HG02884 (cell line): ENCODE measurements around the gene APCDD1L.
"Not testable (repeated sequence)": the region's sequence is repeated elsewhere in the genome, so short reads cannot be mapped to it uniquely, and the experiment has no call there.

Experiments
- ATAC-seq: cut with Tn5 transposase; IDR thresholded peaks from one replicate; pipeline ENCODE4 v1.9.1; 2021; ENCODE audit warnings: mild to moderate bottlenecking, moderate library complexity; ENCODE audit not compliant: unreplicated experiment

Gene APCDD1L

GRCh38 chr20:58545565-58546415, 30.6 kb upstream of the APCDD1L start:
- no peak for ATAC-seq

- no peak for ATAC-seq
Observed at GRCh38 chr20:58544891-58545290, 29.7 kb upstream of the APCDD1L start.

DNA sequence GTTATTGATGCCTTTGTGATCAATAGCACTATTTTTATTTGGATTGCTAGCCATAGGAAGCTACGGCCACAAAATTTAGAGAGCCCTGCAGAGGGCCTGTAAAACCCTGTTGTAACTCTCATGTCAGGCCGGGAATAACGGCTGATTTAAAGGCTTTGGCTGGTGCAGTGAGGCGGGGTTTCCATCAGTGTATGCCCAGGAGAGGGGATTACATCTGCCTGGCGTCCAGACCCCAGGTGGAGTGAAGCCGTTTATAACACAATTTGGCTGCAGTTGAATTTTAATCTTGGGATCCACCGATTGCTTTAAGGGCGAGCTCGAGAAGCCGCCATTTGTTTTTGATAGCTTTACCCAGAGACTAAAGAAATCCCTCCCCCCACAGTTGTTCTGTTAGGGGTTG, 29.1 kb upstream of the APCDD1L start:
- no peak for ATAC-seq

- no peak for ATAC-seq
Observed at GRCh38 chr20:58543274-58543673, 28.1 kb upstream of the APCDD1L start.

GRCh38 chr20:58542411-58543095, 27.4 kb upstream of the APCDD1L start:
- no peak for ATAC-seq

- ATAC-seq = not testable (repeated sequence)
Observed at GRCh38 chr20:58542034-58542410, 26.8 kb upstream of the APCDD1L start.

DNA sequence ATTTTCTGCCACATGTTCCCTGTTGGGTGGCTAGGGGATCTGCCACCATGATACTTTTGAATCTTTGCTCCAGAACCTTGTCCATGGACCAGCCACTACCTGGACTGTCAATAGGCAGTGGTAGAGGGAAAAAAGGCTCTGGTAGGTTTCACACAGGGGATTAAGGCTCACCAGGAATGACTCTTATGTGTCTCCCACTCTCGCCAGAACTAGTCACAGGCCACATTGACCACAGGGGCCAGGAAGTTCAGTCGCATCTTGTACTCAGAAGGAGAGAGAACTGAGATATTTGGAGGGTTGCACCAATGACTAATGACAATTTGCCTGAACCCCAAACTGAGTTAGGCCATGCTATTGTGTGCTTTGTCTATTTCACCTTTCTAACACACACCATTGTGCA, 23.6 kb upstream of the APCDD1L start:
- no peak for ATAC-seq

- ATAC-seq = no peak
Observed at GRCh38 chr20:58537831-58538230, 22.6 kb upstream of the APCDD1L start.

- ATAC-seq = no peak
Observed at GRCh38 chr20:58536289-58536688, 21.1 kb upstream of the APCDD1L start.

DNA sequence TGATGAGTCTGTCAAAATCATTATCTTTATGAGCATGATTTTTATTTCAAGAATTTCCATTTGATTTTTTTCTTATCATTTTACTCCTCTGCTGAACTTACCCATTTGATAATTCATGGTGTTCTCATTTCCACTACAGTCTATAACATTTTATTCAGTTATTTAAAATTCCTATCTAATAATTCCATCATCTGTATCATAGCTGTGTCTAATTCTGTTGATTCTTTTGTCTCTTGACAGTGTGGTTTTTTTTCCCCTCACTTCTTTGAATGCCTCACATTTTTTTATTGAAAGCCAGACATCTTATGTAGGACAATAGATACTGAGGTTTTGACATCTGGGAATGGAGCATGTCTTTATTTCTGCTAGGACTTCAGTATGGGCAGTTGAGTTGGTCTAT, 16.5 kb upstream of the APCDD1L start:
- ATAC-seq = no peak

- ATAC-seq = no peak
Observed at GRCh38 chr20:58531063-58531462, 15.9 kb upstream of the APCDD1L start.

GRCh38 chr20:58528412-58528811, 13.2 kb upstream of the APCDD1L start:
- ATAC-seq = no peak

- no peak for ATAC-seq
Observed at GRCh38 chr20:58526411-58526810, 11.2 kb upstream of the APCDD1L start.

- no peak for ATAC-seq
Observed at GRCh38 chr20:58524814-58525213, 9.6 kb upstream of the APCDD1L start.

DNA sequence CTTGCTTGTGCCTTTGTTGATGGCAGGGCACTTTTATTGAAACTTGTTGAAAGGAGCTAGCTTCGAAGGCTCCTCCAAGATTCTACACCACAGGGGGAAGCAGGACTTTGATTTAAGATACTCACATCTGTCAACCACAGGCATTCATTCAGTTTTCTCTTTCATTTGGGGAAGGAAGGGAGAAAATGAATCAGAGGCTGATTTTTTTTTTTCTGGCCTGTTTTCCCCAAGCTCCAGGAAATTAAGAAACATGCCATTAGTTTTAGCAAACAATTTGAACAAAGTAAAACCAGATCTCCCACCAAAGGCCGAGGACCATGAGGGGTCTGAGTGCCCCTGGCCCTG, 8.7 kb upstream of the APCDD1L start:
- no peak for ATAC-seq

DNA sequence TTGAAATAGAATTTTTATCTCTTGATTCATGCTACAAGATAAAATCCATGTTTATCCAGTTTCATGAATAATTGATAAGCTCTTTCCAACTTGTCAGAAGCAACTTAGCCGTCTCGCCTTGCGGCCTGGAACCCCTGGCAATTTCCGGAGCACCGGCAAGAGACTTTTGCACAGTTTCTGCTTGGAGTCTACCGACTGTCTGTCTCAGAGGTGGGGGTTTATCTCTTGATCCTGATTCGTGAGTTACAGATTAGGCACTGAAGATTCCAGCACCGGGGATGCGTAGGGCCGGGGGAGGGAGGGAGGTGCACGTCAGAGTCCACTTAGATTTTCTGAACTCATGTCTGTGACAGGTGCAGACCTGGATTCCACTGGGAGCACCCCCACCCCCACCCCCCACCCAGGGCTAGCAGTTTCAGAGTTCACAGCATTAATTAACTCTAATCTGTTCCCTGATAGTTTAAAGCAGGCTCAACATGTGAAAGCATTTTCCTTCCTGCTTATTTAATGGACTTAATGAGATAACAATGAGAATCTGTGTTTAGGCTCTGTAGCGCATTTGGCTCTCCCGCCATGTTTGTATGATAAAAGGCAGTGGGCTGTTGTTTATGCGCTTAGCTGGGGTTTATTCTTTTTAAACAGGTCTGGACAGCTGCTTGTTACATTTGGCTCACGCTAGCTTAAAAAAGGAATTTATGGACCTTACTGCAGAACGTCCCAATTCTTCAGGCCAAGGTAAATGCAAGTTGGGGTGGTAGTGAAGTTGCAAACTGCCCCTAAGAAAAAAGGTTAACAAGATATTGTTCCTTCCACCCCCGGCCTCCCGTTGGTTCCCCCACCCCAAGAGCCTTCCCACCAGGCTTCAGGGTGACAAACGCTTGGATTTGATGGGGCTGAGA, 8.1 kb upstream of the APCDD1L start:
- ATAC-seq = no peak

- no peak for ATAC-seq
Observed at GRCh38 chr20:58522666-58523065, 7.5 kb upstream of the APCDD1L start.

GRCh38 chr20:58521763-58522162, 6.6 kb upstream of the APCDD1L start:
- ATAC-seq = no peak

DNA sequence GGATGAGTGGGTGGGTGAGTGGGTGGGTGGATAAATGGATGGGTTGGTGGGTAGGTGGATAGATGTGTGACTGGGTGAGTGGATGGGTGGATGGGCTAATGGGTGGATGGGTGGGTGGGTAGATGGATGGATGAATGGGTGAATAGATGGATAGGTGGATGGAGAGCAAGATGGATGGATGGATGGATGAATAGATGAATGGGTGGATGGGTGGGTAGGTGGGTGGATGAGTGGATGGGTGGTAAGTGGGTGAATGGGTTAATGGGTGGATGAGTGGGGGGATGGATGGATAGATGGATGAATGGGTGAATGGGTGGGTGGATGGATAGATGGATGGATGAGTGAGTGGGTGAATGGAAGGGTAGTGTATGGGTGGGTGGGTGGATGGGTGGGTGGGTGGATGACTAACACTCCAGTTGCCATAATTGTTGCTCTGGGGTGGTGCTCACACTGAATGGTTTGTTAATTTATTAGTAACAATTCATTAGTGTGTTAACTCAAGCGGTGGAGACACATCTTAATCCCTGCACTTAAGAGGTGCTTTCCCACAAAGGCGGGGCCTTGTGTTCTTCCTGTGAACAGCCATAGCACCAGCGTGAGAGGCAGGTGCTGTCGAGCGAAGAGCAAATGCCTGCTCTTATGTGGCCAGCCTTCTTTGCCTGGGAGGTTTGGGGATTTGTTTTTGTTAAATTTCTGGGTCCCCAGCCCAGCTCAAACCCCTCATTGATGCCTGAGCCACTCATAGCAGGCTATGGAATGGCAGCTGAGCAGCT, 4.9 kb upstream of the APCDD1L start:
- ATAC-seq = no peak

DNA sequence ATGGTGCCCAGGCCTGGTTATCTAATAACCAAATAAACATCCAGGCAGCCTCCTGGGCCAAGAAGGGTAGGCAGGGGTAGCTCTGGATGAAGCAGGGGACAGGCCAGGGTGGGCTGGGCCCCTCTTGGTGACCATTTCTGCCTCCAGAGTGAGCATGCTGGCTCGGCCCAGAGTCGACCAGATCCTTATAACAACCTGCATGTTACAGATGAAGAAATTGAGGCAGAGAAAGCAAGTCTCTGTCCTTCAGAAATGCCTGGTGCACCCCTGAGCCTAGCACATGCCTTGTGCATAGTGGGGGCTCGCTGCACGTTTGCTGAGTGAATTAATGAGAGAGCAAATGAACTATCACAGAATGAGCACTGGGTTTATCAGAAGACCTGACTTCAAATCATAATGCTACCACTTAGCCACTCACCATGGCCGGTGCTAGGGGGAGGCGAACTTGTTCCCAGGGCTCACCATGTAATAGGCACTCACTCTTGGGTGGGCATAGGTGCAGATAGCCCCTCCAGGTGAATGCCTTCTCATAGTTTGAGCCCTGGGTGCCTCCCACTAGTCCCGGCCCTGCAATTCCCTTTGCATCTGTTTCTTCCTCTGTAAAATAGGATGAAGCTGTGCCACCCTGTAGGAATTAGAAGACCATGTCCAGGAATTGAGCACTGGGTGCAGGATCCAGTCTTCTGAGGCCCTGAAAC, 3.8 kb upstream of the APCDD1L start:
- ATAC-seq = no peak
